HuH-7 (cell line): ENCODE measurements around the gene RAB37.

ENCODE experiments used
- DNase-seq: peaks from one replicate; pipeline ENCODE4 v3.0.0; 2011; ENCODE audit warnings: low spot score

RAB37 gene

DNA sequence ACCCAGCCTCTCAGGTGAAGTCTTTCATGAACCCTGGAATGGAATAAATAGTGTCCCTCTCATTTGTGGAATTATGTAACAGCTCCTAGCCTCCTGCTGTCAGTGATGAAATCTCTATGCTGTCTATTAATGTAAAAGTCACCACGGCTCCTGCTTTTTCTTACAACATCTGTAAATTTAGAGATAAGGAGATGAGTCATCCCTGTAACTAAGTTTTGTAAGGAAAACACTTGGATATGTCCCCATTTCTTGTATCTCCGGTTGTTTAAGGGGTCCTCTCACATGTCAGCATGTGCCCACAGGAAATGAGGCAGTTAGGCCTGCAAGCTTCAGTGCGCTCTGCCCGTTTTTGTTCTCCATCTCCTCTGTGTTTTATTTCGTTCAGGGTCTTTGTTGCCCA lies 41.9 kb downstream of the RAB37 start:
- DNase-seq = no peak

DNA sequence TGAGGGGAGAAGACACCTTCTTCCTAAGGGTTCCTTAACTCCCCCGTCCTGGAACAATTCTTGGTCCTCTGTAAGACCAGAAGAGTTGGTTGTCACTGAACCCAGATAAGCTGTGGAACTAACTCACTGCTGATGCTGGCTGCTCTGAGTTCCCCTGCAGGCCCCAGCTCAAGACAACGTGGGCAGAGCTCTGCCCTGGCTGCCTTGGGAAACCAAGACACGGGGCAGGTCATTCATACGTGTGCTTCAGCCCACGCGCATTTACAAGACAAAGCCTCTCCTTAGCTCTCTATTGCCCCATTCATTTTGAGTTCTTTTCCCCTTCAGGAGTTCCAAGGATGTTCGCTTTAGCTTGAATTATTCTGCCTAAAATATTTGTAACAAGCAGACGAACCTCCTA lies 42.4 kb downstream of the RAB37 start:
- DNase-seq = no peak

DNA sequence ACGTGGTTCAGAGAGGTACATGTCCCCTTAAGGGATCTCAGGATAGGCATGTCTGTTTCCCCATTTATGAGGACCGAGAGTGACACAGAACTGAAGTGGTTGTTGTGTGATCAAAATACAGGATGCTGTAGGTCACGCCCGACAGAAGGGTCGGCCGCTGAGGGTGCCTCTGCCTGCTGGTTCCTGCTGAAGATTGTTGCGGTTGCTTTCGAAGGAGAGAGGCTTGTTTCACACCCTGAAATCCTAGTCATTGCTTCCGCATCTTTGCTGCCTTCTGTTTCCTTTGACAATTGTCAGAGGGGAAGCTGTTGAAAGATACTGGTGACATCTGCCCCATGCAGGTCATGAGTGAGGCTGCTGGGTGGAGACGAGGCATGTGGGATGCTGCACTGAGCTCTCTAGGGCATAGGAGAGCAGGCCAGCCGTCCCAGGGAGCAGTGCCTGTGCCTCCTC lies 42.9 kb downstream of the RAB37 start:
- no peak for DNase-seq

DNA sequence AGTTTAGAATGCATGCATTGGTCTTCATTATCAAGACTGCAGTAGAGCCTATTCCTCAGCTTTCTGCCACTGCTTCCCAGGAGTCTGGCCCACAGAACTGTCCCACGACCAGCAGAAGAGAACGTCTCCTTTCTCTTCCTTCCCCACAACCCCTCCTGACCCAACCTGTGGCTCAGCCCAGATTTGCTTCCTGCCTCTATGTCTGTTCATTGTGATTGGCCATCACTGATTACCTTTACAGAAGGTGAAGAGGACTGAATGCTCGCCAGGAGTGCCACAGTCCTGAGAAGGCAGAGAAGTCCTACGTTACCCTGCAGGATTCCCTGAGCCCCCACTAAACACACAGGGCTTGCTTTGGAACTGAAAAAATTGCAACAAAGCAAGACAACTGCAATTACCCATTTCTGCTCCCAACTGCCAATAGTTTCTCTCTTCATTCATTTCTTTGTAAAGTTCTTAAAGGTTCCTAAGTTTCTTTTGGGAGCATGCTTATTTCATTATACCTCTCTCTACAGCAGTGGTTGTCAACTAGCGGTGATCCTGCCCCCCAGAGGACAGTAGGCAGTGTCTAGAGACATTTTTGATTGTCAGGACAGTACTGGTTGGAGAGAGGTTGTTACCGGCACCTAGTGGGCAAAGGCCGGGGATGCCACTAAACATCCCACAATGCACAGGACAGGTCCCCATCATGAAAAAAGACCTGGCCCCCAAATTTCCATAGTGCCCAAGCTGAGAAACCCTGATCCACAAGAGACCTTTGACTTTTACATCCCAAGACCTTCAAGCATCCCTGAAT lies 43.6 kb downstream of the RAB37 start:
- peak; percentile 87 for DNase-seq

DNA sequence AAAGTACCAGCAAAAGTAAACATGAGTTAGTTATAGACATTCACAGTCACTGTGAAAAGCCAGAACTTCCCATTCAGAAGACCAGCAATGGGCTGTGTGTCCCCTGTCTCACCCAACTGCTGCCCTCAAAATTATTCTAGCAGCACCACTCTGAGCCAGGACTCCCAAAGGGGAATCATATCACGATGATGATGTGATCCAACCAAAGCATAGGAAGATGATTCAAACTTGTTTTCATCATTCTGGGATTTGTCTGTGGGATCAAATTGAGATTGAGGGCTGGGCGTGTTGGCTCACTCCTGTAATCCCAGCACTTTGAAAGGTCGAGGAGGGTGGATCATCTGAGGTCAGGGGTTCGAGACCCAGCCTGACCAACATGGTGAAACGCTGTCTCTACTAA lies 45.5 kb downstream of the RAB37 start:
- no peak for DNase-seq

DNA sequence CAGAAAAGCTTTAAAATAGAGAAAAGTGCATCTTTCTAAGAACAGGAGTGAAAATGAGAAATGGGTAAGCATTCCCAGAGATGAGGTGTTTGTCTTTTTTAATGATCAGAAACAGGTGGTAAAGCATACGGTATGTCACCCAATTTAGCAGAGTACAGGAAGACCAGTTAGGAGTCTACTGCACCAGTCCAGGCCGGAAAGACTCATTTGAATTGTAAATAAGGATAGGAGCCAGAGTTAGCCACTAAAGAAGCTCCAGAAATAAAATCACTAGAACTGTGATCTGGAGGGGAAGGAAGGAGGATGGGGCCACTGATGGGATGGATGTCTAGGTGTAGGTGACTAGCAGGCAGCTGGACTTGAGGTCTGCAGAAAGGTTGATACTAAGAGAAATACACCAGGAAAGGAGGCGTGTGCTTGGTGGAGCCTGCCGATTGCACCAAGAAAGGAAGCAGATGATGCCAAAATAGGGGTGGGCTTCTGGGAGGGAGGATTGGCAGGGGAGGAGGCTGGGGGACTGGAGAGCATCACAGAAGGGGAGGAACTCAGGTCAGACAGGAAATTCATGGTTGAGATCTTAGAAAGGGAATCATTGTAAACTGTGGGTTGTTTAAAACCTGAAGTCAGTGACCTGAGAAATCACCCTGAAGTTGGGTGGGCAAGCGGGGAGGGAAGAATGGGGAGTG lies 47.2 kb downstream of the RAB37 start:
- no peak for DNase-seq

DNA sequence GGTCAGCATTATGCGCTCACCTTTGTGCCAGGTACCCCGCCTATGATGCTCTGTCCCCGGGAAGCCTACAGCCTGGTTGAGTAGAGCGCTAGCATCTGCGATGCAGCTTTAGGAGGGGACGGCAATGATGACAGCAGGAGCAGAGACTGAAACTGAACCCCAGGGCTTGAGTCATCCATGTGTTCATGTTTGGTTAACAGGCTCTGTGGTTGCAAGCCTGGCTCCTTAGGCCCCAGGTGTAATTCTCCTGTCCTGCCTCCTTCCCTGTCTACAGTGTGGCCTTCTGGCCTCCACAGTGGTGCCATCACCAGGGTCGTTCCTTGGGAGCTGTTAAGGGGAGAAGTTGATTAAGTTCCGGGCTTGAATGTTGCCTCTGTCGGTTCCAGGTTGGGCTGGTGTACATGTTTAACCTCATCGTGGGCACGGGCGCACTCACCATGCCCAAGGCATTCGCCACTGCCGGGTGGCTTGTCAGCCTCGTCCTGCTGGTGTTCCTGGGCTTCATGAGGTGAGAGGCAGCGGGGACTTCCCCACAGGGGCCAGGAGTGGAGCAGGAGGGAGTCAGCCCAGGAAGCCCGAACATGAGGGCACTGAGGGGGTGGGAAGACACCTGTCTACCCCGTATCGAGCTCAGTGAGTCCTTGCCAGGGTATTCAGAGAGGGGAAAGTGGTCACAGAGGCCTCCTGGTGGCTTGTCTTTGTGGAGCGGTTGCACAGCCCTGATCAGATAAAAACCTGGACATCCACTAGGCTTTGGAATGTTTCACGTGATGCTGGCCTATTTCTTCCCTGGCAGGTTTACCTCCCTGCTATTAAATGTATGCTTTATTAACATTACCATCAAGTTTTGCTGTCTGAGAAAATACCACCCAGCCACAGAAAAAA lies 48.3 kb downstream of the RAB37 start:
- no peak for DNase-seq

DNA sequence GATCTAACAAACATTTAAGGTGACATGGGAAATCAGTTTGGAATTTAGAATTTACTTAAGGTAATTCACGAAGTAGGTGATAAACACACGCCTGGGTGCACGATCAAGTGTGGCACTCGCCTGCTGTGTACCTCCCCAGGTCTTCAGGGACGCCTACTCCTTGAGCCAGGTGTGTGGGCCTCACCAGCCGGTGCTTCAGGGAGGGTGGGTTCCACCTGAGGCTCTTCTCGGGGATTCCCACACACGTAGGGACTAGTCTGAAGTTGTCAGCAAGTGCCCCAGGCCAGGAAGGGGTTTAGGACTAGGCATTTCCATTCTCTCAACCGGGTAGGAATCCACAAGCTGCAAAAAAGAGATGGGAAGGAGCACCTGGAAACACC lies 48.9 kb downstream of the RAB37 start:
- DNase-seq = no peak

DNA sequence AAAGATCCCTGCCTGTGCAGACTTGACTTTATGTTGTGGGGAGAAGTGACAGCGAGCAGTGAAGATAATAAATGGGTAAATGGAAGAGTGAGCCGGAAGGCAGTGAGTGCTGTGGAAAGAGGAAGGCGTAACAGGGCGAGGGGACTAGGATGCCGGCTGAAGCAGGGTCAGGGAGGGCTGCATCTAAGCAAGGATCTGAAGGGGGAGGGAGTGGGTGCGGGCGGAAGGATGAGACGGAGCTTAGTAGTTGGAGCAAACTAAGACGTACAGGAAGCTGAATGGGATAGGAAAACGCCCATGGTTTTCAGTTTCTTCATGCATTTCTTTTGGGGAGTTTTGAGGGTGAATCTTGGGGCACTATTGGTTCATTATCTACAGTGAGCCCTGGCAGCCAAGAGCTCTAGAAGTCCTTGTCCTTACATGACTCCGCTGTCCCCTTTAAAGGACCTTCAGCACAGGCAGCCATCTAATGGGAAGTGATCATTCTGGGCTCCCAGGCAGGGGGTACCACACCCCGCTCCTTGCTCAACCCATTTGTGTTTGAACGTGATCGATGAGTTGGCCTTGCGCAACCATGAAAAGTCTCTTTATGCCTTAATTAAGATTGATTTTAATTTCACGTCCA lies 49.5 kb downstream of the RAB37 start:
- no peak for DNase-seq

DNA sequence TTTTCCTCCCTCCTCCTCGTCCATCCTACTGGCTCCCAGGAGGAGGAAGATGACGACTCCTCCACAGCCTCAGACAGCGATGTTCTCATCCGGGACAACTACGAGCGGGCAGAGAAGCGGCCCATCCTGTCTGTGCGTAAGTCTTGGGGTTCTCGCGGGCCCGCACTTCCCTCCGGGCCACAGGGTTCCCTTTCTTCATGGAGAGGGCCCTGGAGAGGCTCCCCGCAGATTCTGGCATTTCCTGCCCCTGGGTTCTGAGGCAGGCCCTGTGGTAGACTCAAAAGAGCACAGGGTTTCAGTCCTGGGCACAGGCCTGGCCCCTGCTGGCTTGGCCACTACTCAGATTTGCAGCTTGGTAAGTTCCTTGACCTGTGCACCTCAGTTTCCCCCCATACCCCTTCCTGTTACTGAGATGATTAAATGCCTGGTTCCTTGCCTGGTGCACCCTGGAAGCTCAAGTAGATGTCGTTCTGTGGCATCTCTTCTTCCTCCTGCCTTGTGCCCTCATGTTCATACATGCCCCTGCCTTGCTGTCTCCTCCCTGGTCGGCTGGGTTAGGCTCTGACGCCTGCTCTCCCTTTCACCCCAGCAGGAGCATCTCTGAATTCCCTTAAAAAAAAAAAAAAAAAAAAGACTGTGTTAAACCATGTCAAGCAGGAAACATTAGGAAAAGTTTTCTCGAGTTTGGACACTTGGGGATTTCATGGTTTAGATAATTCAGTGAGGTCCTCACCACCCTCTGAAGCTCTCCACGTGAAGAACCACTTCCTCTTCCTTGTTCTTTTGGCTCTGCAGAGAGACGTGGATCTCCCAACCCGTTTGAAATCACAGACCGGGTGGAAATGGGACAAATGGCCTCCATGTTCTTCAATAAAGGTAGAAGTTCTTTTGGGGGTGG lies 53.4 kb downstream of the RAB37 start:
- no peak for DNase-seq

DNA sequence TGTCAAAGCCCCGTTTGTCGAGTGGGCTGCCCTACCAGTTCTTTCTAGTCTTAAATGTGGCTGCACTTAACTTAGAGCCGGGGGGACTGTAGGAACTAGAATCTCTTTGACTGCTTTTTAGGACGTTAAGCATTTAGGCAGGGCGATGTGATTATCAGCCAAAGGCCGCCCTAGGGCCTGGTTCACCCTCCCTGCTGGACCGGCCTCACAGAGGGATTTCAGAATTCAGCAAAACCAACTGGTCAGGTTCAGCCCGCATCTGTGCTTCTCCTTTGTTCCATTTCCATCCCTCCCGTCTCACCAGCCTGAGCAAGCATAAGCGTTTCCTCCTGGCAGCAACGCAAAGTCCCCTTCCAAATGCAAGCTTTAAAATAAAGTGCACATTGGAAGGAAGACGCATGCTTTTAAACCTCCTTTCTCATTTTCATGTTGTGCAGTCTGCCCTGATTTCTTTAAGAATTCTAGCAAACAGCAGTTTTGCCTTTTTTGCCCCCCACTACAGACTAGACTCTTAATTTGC lies 55.6 kb downstream of the RAB37 start:
- DNase-seq = no peak

DNA sequence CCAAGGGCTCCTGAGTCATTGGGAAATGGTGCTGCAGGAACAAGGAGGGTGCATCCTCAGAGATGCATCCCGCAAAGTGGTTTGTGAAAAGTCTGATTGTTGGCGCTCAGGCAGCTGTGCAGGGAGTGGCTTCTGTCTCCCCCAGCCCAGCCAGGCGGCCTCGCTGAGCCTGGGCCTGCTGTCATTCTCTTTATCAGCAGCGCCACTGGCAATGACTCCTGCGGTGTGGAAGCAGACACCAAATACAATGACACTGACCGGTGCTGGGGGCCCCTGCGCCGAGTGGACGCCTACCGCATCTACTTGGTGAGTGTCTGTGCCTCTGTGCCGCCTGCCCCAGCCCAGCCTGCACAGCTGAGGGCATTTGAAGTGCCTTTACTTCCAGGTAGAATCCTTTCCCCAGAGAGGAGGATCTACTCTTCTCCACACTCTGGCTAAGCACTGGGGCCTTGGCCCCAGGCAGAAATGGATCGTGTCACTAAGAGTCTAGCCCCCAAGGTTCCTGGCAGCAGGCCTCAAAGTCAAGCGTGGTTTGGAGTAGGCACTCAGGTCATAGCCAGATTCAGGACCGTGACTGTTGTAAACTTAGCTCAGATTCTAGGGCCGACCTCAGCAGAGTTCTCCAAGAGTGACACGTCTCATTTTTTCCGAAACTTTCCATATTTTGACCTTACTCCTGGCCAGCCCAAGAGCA lies 58.4 kb downstream of the RAB37 start:
- no peak for DNase-seq

DNA sequence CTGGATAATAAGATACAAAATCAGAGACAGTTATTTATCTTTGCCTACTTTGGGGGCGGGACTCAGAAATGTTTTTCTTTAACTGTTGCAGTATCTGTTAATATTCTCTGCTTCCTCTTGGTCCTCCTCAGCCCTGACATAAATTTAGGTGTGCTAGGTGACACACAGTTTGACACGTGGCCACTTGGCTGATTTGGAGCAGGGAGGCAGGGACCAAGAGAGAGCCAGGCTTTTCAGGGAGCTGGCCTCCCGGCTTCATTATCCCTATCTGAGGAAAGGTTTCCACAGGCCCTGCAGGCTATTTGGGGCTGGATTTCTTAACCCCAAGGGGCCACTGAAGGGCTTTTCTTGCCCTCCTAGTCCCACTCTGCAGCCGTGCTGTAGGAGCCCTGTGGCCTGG lies 59.2 kb downstream of the RAB37 start:
- no peak for DNase-seq

DNA sequence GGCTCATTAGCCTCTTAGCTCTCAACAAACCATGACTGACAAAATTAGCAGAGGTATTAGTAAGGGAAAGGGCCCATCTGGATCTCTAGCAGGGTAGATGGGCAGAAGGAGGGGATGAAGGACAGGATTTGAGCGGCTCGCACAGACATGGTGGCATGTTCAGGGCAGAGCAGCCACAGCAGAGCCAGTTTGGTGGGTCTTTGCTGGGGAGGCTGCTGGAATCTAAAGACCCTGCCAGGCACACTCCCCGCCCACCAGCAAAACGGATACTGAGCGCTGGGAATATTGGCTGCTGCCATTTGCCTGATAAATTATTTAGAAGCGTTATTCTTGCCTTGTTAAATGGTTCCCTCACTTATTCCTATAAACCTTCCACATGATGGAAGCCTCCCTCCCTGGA lies 59.8 kb downstream of the RAB37 start:
- DNase-seq = no peak
